TTC549 (cell line): ENCODE measurements around the gene INPP4A.

ENCODE experiments used
- FAIRE-seq: peaks from 2 replicates; lab custom pipeline; 2012; peaks lifted over from hg19 to GRCh38; lab: Jason Lieb, UNC

The INPP4A gene

DNA sequence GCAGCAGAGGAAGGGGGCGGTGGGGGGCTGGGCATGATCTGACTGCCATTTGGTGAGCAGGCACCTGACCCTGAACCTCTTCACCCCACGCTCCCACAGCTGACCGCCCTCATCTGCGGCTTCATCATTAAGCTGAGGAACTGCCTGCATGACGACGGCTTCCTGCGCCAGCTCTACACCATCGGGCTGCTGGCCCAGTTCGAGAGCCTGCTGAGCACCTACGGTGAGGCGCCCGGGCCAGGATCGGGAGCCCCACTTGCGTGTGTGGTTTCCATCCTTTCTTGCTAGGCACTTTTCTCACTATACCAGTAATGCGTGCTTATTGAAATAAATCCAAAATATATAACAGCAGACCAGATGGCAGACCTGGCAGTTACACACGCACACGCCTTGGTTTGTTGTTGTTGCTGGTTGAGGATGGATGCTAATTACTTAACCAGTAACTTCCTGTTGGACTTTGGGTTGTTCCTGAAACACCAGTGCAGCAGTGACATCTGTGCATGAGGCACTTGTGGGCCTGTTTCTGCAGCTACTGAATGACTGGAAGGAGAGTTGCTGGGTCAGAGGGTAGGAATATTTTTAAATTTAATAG is 120.0 kb downstream of the INPP4A start:
- no peak for FAIRE-seq

DNA sequence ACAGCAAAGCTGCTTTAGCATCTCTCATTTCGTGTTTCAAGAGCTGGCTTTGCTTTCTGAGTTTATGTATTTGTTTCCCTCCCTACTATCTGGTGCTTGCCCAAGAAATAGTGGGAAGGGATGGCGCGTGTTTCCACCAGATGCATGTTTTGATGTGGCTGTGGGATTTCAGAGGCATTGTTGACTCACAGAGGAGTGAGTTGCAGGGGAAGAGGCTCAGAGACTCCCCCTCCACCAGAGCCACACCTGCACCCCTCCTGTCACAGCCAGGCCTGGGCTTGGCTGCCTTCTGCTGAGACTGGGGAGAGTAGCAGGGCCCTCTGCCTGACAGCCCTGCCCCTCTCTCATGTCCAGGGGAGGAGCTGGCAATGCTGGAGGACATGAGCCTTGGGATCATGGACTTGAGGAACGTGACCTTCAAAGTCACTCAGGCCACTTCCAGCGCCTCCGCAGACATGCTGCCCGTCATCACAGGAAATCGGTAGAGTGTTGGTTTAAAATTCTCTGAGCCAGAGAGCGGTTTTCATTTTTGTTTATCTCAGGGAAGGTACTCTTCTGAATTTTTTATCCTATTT is 120.7 kb downstream of the INPP4A start:
- no peak for FAIRE-seq

DNA sequence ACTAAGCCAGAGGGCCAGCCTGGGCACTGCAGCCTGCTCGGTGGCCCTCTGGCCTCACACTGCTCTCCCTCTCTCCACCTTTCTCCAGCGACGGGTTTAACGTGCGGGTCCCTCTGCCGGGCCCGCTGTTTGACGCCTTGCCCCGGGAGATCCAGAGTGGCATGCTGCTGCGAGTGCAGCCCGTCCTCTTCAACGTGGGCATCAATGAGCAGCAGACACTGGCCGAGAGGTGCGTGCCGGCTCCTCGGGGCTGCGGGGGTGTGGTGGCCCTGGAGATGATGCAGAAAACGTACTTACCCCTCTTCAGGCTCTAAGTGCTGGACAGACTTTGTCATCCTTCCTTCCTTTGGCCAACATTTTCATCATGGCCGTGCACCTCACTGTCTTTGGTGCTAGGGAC is 121.3 kb downstream of the INPP4A start:
- FAIRE-seq, result no peak

DNA sequence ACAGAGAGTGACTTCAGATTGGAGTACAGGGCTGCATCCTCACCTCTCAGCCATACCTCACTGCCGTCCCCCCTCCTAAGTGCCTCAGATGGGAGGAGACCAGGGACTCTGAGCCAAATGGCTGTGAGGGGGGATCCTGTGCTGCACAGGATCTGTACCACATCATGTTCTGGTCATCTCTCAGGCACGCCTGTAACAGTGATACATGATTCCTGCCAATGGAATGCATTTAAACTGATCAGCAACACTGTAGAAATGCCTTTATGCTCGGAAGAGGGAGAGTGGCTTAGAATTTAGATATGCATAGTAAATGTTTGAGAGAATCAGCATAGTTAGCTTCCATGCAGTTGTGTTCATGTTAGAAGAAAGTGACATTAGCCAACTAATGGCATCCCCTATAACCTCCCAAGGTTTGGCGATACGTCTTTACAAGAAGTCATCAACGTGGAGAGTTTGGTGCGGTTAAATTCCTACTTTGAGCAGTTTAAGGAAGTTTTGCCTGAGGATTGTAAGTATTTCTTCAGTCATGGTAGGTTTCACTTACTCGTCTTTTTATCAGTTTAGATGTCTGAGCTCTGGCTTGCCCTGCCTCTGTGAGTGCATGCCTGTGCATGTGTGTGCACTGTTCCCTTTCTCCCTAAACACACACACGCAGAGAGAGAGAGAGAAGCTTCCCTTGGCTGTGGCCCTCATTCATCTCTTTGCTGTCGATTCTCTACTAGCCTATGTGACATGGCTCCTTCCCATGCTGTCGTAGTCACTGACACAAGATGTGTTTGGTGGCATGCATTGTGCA is 123.7 kb downstream of the INPP4A start:
- no peak for FAIRE-seq

DNA sequence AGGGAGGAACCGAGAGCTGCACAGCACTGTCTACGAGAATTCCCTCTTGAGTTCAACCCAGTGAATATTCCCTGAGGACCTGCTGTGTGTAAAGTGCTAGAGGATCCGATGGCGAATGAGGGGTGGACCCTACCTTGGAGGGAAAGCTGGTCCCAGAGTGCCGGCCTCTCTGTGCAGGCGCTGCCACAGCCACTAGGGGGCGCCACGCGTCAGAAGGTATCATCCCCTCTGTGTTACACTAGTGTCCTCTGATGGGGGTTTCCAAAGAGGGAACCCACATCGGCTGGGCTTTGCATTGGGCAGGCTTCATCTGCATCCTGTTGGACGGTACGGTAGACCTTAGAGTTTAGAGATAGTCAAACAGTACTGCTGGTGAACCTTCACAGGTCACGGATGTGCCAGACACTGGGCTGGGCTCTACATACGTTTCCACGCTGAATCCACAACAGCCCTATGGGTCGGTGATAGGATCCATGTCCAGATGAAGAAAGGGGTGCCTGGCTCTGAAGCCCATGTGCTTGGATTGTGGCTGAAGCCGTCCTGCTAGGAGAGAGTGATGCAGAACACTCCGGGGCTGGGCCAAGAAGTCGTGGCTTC is 124.6 kb downstream of the INPP4A start:
- no peak for FAIRE-seq

DNA sequence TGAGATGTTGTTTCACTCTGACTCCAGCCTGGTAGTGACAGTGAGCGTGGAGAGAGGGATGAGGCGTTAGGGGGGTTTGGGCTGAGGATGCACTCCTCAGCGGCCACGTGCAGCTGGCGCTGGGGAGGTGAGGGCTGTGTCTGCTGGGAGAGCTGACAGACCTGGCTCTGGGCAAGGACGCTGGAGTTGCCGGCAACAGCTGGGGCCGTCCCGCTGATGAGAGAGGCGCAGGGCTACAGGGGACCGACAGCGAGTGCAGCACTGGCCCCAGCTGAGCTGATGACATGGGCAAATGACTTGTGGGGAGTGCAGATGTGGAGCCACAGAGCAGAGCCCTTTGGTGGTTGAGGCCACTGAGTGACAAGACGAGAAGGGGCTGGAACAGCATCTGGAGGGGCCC is 125.3 kb downstream of the INPP4A start:
- no peak for FAIRE-seq

DNA sequence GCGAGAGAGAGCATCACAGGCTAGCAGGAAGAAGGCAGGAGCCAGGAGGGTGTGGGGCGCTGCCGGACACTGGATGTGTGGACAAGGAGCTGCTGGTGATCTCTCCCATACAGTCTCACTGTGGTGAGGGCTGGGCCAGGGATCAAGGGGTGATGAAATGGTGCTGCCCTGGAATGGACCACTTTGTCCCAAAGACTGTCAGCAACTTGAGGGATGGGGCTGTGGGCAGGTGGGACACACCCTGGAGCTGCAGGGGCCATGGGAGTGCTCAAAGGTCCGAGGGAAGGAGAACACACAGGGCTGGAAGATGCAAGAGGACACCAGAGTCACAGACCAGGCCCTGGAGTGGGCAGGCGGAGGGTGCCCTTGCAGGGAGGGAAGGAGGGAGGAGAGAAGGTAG is 125.7 kb downstream of the INPP4A start:
- FAIRE-seq, result no peak

DNA sequence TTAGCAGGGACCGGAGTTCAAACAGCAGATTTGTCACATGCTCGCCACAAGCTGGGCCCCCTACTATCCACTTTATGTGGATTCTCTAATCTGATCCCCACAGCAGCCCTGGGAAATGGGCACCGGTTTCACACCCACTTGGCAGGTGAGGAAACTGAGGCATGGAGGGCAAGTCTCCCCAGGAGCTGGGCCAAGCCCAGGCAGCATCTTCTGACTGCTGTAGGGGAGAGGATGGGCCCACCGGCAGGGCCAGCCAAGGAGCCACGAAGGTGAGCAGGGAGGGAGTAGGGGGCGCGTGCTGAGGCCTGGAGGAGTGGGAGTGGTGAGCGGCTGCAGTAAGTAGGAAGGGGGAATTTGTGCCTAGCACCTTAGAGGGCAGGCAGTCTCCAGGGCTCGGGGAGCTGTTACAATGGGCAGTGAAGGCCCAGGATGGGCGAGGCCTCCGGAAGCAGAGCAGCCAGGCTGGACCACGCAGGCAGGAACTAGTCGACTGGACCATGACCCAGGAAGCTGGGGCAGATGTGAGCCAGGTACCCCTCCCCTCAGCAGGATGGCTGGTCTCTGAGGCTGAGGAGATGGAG is 126.6 kb downstream of the INPP4A start:
- FAIRE-seq, result no peak

DNA sequence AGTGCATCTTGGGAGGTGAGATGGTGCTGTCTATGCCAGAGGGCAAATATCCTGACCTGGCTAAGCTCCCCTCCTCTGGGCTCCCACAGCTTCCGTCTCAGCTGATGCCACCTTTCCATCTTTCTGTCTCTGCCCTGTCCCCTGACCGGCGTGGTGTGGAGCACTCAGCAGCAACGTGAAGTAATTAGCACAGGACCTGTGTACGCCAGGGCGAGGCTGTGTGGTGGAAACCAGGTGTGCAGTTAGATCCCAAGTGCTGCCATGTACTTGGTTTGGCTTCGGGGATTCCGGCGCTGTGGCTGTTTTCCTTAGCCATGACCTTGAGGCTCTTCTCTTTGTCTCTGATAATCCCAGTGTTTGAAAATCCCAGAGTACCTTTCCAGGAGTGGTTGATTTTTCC is 127.1 kb downstream of the INPP4A start:
- FAIRE-seq, result no peak

DNA sequence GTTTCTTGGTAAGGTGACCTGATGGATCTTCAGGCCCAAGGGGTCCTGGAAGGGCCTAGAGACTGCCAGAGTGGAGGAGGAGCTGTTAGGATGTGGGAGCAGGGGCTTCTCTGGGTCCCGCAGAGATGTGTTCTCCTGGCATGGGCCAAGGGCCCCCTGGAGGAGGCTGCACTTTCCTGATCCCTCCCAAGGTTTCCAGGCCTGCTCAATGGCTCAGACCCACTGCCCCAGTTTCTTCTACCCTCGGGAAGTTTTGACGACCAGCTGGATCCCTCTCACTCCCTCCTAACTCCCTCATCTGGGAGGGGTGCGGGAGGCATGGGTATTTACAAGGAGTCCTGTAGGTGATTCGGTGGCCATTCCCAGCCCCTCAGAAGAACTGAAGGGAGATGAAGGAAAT is 127.6 kb downstream of the INPP4A start:
- no peak for FAIRE-seq

DNA sequence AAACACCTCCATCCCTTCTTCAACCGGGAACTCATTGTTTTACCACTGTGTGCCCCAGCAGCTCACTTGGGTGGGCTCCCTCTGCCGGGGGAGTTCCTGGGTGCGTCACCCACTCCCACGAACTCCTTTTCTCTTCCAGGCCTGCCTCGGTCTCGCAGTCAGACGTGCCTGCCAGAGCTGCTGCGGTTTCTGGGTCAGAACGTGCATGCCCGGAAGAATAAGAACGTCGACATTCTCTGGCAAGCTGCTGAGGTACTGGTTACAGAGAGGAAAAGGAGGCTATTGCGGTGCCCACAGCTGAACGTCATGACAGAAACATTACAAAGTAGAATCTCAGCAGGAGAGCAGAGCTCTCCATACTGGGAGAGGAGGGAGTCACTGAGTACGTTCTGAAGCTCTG is 128.0 kb downstream of the INPP4A start:
- no peak for FAIRE-seq

DNA sequence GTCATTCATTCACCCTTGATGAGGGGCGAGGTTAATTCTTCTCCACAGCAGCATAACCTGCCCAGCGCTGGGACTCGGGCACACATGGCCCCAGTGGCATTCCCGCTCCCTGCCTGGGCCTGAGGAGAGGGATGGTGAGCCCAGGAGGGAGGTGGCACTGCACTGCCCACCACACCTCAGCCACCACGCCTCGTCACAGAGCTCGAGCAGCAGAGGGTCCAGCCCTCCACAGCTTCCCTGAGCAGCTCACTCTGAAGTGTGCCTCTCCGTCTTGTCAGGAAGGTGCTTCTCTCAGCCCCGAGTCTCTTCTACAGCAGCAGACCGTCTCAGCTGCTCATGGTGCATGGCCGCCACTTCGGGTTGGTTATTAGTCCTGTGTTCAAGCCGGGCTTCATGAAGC is 128.8 kb downstream of the INPP4A start:
- no peak for FAIRE-seq

DNA sequence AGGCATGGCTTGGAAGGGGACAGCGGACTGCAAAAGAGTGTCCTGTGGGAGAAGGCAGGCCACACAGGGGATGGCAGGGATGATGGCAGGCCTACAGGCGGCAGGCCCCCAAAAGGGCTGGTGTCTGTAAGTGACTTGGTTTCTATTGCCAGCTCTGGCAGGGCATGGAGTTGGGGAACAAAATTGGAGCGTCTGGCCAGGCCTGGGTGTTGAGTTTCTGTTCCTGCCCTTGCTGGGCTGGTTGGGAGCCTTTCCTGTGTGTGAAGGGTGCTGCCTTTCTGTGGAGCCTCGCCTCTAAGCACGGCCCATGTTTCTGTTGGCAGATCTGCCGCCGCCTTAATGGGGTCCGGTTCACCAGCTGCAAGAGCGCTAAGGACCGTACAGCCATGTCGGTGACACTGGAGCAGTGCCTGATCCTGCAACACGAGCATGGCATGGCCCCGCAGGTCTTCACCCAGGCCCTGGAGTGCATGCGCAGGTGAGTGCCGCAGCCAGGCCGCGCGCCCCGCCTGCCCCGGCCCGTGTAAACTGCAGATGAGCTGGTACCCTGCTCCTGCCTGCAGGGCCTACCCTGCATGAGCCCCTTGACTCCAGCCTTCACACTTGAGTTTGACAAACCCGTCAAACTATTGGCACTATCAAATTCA is 132.1 kb downstream of the INPP4A start:
- no peak for FAIRE-seq

DNA sequence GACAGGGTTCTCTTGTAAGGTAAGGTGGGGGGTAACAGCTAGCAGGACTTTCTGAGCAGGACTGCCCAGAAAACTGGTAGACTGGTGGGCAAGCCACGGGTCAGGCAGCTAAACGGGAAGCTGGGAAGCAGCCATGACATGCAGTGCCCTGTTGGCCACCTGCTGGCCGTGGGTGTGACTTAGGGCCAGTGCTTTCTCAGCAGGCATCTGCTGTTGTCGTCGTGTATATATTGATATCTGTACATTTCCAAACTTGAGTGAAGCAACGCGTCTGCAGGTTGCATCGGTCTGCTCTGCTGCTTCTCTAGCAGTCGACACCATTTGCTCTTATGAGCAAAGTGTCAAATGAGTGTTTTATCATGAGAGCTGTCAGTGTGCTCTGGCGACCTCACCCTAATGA is 132.7 kb downstream of the INPP4A start:
- no peak for FAIRE-seq

DNA sequence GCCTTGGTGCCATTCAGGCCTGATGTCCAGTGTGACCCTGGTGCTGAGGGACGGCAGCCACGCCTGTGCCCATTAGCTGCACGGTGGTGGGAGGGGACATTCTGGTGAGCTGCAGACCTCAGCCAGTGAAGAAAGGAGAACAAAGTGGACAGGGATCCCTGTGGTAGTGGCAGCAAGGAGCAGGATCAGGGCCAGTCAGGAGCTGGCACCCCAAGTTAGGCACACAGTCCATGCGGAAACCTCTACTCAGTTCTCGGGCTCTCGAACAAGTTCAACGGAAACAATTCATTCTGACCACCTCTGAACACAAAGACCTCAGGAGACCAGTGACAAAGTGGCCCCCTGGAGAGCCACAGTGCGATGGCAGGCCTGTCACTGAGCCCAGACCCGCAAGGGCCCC is 133.6 kb downstream of the INPP4A start:
- no peak for FAIRE-seq

DNA sequence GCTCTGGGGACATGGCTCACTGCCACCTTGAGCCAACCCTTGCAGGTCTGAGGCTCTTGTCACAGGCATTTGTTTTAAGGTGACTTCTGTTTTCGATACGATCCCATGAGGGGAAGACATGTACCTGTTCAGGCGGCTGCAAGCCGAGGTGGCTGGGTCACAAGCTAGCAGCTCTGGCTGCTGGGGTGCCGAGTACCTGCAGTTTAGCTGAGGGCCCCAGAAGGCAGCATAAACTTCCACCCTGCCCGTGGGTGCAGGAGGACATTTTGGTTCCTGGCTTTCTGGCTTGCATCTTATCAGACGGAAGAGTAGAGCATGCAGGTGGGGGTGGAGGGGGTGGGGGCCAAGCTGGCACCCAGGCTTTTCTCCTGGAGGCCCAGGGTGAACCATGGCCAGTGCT is 135.3 kb downstream of the INPP4A start:
- no peak for FAIRE-seq

DNA sequence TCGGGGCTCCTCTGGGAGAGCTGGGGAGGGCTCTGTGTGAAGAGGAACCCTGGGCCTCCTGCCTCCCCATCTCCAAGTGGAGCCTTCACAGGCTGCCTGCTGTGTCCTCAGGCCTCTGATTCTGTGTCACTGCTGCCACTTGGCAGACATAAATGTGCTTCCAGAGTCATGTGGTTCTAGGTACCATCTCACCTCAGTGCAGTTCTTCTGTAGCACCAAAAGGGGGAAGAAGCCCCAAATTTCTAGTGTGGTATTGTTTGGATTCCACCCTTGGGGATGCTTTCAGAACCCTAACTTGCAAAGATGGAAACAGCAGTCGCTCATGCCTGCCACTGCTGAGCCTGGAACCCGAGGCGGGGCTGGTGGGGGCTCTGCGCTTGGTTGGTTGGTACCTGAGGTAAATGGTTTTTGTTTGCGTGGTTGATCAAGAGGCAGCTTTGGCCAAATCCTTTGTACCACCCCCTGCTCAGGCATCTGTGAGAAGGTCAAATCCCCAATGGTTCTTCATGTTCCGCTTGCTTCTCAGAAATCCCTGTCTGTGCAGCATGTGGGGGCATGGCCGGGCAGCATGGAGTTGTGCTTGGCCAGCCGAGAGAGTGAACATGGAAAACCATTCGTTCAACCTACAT is 136.1 kb downstream of the INPP4A start:
- FAIRE-seq, result no peak

DNA sequence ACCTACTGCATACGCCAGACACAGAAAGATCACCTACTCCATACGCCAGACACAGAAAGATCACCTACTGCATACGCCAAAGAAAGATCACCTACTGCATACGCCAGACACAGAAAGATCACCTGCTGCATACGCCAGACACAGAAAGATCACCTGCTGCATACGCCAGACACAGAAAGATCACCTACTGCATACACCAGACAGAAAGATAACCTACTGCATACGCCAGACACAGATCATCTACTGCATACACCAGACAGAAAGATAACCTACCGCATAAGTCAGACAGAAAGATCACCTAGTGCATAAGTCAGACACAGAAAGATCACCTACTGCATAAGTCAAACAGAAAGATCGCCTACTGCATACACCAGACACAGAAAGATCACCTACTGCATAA is 137.9 kb downstream of the INPP4A start:
- FAIRE-seq, result no peak

DNA sequence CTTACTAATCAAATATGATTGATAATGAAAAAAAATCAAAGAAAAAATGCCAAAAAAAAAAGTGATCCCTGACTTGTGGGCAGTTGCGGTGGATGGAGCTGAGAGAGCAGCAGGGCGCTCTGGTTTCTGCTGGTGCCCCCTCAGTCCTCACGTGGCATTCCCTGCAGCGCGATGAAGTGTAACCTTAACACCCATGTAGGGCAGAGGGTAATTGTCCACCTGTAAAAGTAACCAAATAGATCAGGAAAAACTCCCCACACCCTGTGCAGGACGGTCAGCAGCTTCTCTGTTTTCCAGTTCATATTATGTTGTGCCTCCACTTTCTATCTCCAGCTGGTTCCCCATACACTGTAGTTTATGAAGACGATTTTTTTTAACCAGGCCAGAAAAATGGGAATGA is 138.6 kb downstream of the INPP4A start:
- no peak for FAIRE-seq

DNA sequence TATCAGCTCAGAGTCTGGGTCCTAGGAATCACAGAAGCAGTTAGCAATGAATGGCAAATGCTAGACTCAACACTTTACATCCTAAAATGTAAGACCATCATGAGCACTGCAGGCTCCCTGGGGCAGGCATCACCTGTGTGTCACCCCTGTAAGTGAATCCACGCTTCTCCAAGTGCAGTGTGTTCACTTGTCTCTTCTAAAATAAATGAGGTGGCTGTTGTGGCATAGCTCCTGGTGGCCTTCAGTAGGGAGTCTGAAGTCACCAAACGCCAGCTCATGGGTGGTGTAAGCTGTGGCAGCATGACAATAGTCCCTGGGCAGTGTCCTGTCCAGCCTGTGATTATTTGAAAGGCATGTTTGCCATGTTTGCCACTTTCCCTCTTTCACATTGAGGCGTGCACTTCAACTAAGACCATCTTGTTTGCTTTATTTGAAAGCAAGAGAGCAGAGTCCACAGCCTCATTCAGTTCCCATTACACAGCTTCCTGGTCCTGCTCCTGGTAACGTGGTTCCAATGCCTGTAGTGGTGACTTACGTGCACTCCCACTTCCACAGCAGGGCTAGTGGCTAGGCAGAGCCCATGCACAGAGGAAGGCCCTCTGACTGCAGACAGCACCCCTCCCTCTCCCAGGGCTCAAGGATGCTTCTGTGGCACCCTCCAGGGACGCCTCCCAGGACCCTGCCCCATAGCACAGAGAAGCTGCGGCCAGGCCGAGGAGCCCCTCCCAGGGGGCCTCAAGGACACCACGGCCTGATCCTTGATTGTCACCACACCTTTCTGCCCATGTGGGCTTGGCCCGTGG is 139.4 kb downstream of the INPP4A start:
- no peak for FAIRE-seq

DNA sequence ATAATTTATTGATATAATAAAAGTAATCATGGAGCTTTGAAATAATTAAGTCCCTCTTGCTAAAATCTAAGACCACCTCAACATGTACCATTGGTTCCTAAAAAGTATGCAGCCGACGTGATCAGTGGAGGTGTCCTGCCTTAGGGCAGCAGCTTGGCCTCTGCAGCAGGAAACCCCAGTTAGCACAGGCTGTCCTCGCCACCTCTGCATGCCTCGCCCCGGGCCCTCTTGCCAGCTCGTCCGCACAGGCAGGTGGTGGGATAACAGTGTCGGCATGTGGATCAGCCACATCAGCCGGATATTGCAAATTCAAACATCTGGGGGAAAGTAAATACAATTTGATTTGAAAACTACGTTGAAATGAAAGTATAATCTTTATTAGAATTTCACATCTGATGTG is 140.7 kb downstream of the INPP4A start:
- no peak for FAIRE-seq
